ENCODE data around the gene NIPAL4.
"Not testable (repeated sequence)": the region's sequence is repeated elsewhere in the genome, so short reads cannot be mapped to it uniquely, and the experiment has no call there.

The NIPAL4 gene

DNA sequence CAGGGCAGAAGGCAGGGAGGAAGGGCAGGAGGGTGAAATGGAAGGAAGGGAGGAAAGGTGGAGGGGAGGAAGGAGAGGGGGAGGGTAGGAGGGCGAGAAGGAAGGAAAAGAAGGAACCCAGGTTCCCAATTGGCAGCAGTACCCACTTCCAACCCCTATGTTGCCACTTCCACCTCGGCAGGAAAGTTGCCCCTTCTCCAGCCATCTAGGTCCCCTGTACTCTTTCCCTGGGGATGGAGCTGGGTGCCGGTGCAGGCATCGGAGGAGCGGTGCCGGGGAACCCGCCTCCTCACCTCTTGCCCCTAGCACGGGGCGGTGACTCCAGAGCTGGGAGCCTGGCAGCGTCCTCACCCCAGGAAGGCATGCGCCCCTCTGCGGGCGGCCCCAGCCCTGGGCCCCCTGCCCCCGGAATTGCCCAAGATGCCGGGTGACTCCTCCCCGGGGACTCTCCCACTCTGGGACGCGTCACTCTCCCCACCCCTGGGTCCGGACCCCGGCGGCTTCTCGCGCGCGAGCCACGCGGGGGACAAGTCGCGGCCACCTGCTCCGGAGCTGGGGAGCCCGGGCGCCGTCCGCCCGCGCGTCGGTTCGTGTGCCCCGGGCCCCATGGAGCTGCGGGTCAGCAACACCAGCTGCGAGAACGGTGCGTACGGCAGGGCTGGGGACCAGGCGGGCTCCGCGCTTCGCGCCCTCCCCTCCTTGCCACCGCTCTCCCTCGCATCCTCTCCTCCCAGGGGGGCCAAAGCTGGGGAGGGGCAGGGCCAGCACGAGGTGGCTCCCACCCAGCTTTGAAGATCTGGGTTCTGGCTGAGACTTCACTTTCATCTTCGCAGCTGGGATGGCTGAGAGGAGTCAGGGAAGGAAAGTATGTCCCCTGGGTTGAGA, at the start of gene NIPAL4:
Gene NIPAL4 (plus strand): TSS at position 499 of the 885 bp plus-strand sequence. CDS start 108 bp downstream, at position 607.
- ChIA-PET POLR2A (no interaction called here), CTCF (interaction anchor here (0.5 kb wide), 1 partner anchor 17 kb away, joined by 3 read pairs; no protein-coding TSS in a partner anchor)

DNA sequence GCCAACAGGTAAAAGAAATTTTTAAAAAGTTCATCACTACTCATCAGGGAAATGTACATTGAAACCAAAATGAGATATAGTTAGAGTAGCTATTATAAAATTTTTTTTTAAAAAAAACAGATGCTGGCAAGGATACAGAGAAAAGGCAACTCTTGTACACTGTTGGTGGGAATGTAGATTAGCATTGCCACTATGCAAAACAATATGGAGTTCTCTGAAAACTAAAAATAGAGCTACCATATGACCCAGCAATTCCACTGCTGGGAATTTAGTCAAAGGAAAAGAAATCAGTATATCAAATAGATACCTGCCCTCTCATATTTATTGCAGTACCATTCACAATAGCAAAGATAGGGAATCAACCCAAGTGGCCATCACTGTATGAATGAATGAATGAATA, 44.2 kb upstream of the NIPAL4 start:
- ChIA-PET POLR2A (no interaction called here), CTCF (no interaction called here)
- no peak for DNase-seq (ENCODE audit: extremely low spot score)
- TF ChIP-seq HDGF (IDR thresholded peaks at IDR 0.05; ENCODE audit: borderline replicate concordance) (no peak), LEF1 (IDR thresholded peaks at IDR 0.05; ENCODE audit: borderline replicate concordance) (no peak), FOXM1 (IDR thresholded peaks at IDR 0.05; ENCODE audit: borderline replicate concordance) (no peak), FOXA1 (IDR thresholded peaks at IDR 0.05) (no peak), ARNT (IDR thresholded peaks at IDR 0.05) (no peak), SP1 (IDR thresholded peaks at IDR 0.05) (no peak), L3MBTL2 (conservative IDR thresholded peaks at IDR 0.05) (no peak), BHLHE40 (IDR thresholded peaks at IDR 0.05; ENCODE audit: borderline replicate concordance) (no peak), ELF4 (IDR thresholded peaks at IDR 0.05) (no peak), TARDBP (IDR thresholded peaks at IDR 0.05) (no peak), ZNF384 (IDR thresholded peaks at IDR 0.05) (no peak), SUZ12 (IDR thresholded peaks at IDR 0.05) (no peak)
- TF ChIP-seq, protein P1, sequence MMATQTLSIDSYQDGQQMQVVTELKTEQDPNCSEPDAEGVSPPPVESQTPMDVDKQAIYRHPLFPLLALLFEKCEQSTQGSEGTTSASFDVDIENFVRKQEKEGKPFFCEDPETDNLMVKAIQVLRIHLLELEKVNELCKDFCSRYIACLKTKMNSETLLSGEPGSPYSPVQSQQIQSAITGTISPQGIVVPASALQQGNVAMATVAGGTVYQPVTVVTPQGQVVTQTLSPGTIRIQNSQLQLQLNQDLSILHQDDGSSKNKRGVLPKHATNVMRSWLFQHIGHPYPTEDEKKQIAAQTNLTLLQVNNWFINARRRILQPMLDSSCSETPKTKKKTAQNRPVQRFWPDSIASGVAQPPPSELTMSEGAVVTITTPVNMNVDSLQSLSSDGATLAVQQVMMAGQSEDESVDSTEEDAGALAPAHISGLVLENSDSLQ (IDR thresholded peaks at IDR 0.05) = no peak

More for the DNA sequence above, at the start of gene NIPAL4:
- no peak for DNase-seq (ENCODE audit: extremely low spot score)
- TF ChIP-seq L3MBTL2 (conservative IDR thresholded peaks at IDR 0.05) = 0 out of 2 replicates have a peak, but pooled peaks have one; percentile 31
- no peak for TF ChIP-seq ARNT (IDR thresholded peaks at IDR 0.05)

DNA sequence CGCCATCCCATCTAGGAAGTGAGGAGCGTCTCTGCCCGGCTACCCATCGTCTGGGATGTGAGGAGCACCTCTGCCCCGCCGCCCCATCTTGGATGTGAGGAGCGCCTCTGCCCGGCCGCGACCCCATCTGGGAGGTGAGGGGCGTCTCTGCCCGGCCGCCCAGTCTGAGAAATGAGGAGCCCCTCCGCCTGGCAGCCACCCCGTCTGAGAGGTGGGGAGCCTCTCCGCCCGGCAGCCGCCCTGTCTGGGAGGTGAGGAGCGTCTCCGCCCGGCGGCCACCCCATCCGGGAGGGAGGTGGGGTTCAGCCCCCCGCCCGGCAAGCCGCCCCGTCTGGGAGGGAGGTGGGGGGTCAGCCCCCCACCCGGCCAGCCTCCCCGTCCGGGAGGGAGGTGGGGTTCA, 40.5 kb upstream of the NIPAL4 start:
- DNase-seq (ENCODE audit: extremely low spot score); CTCF ChIA-PET; POLR2A ChIA-PET: not testable (repeated sequence)

DNA sequence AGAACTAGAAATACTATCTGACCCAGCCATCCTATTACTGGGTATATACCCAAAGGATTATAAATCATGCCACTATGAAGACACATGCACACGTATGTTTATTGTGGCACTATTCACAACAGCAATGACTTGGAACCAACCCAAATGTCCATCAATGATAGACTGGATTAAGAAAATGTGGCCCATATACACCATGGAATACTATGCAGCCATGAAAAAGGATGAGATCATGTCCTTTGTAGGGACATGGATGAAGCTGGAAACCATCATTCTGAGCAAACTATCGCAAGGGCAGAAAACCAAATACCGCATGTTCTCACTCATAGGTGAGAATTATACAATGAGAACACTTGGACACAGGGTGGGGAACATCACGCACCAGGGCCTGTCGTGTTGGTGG, 30.1 kb upstream of the NIPAL4 start:
- CTCF ChIA-PET; POLR2A ChIA-PET; DNase-seq (ENCODE audit: extremely low spot score): not testable (repeated sequence)

DNA sequence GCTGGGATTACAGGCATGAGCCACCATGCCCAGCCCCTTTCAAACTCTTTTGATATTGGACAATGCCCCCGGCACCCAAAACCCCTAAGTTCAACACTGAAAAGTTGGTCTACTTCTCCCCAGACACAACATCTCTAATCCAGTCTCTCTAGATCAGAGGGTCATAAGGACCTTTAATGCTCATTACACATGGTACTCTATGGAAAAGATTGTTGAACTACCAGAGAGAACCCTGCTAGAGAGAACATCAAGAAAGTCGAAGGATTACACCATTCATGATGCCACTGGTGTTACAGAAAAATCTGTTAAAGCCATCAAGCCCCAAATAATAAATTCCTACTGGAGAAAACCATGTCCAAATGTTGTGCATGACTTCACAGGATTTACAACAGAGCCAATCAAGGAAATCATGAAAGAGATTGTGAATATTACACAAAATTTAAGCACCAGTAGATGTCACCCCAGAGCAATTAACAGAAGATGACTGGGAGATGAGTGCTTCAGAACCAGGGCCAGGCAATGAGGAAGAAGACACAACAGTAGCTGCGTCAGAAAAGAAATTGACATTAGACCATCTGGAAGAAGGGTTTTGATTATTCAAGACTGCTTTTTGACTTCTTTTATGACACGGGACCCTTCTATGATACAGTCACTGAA, 28.3 kb upstream of the NIPAL4 start:
- ChIA-PET POLR2A (no interaction called here), CTCF (interaction anchor here (0.6 to 1.3 kb wide), 5 partner anchors 15 to 538 kb away, joined by 3 to 5 read pairs (median 3); no protein-coding TSS in a partner anchor)
- DNase-seq (ENCODE audit: extremely low spot score) = no peak
- TF ChIP-seq LEF1 (IDR thresholded peaks at IDR 0.05; ENCODE audit: borderline replicate concordance) (no peak), SP1 (IDR thresholded peaks at IDR 0.05) (no peak), NFRKB (IDR thresholded peaks at IDR 0.05) (no peak), CTBP1 (IDR thresholded peaks at IDR 0.05; ENCODE audit: borderline replicate concordance) (no peak), TARDBP (IDR thresholded peaks at IDR 0.05) (no peak), ELF4 (IDR thresholded peaks at IDR 0.05) (no peak), FOXA1 (IDR thresholded peaks at IDR 0.05) (no peak), HDGF (IDR thresholded peaks at IDR 0.05; ENCODE audit: borderline replicate concordance) (no peak), L3MBTL2 (conservative IDR thresholded peaks at IDR 0.05) (no peak)
- TF ChIP-seq, protein P1 (IDR thresholded peaks at IDR 0.05) = no peak

DNA sequence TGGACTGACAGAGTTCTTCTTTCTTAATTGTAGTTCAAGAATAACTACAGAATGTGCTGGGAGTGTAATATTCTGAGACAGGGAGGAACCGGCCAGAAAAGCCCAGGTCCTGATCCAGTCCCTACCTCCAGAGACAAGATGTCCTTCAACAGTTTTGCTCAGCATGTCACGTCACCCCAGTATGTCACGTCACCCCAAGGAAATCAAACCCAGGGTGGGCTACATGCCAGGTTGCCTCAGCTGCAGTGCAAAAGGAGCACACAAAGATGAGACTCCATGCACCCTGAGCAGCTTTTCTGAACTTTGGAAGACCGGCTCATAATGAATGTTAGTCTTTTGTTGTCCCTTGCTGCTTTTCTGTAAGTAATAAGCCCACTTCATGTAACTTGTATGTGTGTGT, 25.9 kb upstream of the NIPAL4 start:
- ChIA-PET CTCF (interaction anchor here (0.7 kb wide), 1 partner anchor 283 kb away, joined by 5 read pairs; no protein-coding TSS in a partner anchor), POLR2A (no interaction called here)
- DNase-seq (ENCODE audit: extremely low spot score) = no peak
- TF ChIP-seq SP1 (IDR thresholded peaks at IDR 0.05) (no peak), LEF1 (IDR thresholded peaks at IDR 0.05; ENCODE audit: borderline replicate concordance) (no peak), TARDBP (IDR thresholded peaks at IDR 0.05) (no peak), HDGF (IDR thresholded peaks at IDR 0.05; ENCODE audit: borderline replicate concordance) (no peak), SUZ12 (IDR thresholded peaks at IDR 0.05) (no peak), BHLHE40 (IDR thresholded peaks at IDR 0.05; ENCODE audit: borderline replicate concordance) (no peak), ARNT (IDR thresholded peaks at IDR 0.05) (no peak), NFRKB (IDR thresholded peaks at IDR 0.05) (no peak), L3MBTL2 (conservative IDR thresholded peaks at IDR 0.05) (no peak), FOXA1 (IDR thresholded peaks at IDR 0.05) (no peak), CTBP1 (IDR thresholded peaks at IDR 0.05; ENCODE audit: borderline replicate concordance) (no peak), ZNF384 (IDR thresholded peaks at IDR 0.05) (no peak), ELF4 (IDR thresholded peaks at IDR 0.05) (no peak), FOXK2 (IDR thresholded peaks at IDR 0.05) (no peak), FOXM1 (IDR thresholded peaks at IDR 0.05; ENCODE audit: borderline replicate concordance) (no peak)
- TF ChIP-seq, protein P1 (IDR thresholded peaks at IDR 0.05) = no peak
